Inflammatory macrophage treated with lipopolysaccharide for 1 hour (primary cell): ENCODE results near the gene BANF2.
"Not testable (repeated sequence)": the region's sequence is repeated elsewhere in the genome, so short reads cannot be mapped to it uniquely, and the experiment has no call there.

ENCODE experiments used
- DNase-seq, 2 donors: peaks; one replicate each; pipeline ENCODE4 v3.0.0-alpha.2; 2020 to 2022

Gene BANF2

GRCh38 chr20:17767624-17768023 is 67.9 kb downstream of the BANF2 start:
- no peak for DNase-seq

GRCh38 chr20:17768271-17768670 is 68.5 kb downstream of the BANF2 start:
- DNase-seq, result peak; percentile 21 to 53

GRCh38 chr20:17769716-17770115 is 70.0 kb downstream of the BANF2 start:
- peak in 1 of 2 donors; percentile 23 for DNase-seq

GRCh38 chr20:17771206-17772004 is 71.6 kb downstream of the BANF2 start:
- no peak for DNase-seq

GRCh38 chr20:17772005-17772343 is 72.2 kb downstream of the BANF2 start:
- no peak for DNase-seq

- no peak for DNase-seq
Observed at GRCh38 chr20:17773619-17774018, 73.9 kb downstream of the BANF2 start.

GRCh38 chr20:17775600-17775999 is 75.8 kb downstream of the BANF2 start:
- no peak for DNase-seq

GRCh38 chr20:17776551-17776950 is 76.8 kb downstream of the BANF2 start:
- no peak for DNase-seq

GRCh38 chr20:17779011-17779410 is 79.2 kb downstream of the BANF2 start:
- DNase-seq, result not testable (repeated sequence)

- DNase-seq, result no peak
Observed at GRCh38 chr20:17782768-17783167, 83.0 kb downstream of the BANF2 start.

- DNase-seq, result peak; percentile 17 to 57
Observed at GRCh38 chr20:17783671-17784070, 83.9 kb downstream of the BANF2 start.

GRCh38 chr20:17785007-17785406 is 85.2 kb downstream of the BANF2 start:
- DNase-seq, result no peak
